ENCODE data around the gene TSPAN13.
A peak's percentile ranks its signal among the peaks of the same experiment; 100 is the strongest.

TSPAN13 gene

DNA sequence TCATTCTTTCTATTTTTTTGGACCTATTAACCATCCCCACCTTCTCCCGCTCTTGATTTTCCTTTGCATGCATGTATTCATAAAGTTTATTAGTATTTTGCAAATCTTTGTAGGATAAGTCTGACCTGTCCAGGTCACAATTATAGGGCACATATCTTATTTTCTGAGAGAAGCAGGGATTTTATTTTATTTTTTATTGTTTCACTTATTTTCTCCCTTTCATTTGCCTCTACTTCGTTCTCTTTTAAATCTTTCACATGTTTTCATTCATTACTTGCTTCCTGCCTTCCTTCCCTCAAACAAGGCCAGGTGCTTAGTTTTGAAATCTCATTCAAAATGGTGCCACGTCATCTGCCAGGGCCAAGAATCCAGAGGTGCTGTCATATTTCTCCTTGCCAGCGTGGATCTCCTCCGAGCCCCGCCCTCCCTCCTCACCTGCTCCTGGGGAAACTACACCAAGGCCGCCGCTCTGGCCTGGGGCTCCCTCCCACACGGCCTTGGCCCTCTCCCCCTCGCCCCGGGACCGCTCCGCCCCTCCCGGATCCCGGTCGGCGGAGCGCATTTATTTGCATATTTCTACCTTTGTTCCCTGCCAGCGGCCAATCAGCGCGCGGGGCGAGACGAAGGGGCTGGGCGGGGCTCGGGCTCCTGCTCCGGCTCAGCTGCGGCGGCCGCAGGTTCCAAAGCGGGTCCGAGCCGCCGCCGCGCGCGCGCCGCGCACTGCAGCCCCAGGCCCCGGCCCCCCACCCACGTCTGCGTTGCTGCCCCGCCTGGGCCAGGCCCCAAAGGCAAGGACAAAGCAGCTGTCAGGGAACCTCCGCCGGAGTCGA, at the start of gene TSPAN13:
TSPAN13 (plus strand) TSS at position 654 of the 830 bp plus-strand sequence. CDS start 213 bp downstream, outside the sequence.
- DNase-seq (ENCODE audit: low spot score) = peak; percentile 77

DNA sequence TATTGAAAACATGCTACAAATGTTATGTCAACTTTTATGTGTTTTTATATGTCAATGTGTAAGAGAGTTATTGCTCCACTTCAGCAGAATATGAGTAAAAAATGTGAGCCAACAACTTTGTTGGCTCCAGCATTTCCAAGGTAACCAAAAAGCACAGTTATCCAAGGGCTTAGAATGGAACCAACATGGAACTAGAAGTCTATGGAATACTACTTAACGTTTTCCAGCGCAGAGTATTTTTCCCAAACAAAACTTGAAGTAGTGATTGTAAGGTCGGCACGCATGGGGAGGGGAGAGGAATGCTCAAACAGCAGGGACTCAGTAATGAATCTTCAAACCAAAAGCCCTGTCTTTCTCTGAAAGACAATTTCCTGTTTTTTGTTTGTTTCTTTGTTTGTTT, 45.0 kb upstream of the TSPAN13 start:
- DNase-seq (ENCODE audit: low spot score) = no peak

DNA sequence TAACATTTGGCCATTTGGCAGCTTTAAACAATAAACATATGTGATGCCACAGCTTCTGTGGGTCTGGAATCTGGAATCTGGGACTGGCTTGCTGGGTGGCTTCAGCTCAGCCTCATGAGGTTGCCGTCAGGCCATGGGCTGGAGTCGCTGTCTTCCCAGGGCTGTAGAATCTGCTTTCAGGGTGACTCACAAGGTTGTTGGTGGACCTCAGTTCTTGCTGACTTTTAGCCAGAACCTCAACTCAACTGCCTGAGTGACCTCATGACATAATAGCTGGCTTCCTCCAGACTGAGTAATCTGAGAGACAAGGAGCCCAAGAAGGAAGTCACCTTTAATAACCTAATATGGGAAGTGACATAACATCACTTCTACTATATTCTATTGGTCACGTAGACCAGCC, 44.6 kb upstream of the TSPAN13 start:
- no peak for DNase-seq (ENCODE audit: low spot score)

DNA sequence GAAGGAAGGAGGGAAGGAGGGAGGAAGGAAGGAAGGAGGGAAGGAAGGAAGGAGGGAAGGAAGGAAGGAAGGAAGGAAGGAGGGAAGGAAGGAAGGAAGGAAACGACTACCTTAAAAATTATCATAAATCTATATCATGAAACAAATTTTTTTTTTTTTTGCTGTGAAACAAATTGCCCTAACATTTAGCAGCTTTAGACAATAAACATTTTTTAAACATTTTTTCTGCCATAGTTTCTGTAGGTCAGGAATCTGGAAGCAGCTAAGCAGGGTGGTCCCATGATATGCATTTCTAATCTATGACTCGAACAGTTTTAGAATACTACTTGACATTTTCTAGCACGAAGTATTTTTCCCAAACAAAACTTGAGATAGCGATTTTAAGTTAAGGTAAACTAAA, 42.9 kb upstream of the TSPAN13 start:
- DNase-seq (ENCODE audit: low spot score) = no peak

DNA sequence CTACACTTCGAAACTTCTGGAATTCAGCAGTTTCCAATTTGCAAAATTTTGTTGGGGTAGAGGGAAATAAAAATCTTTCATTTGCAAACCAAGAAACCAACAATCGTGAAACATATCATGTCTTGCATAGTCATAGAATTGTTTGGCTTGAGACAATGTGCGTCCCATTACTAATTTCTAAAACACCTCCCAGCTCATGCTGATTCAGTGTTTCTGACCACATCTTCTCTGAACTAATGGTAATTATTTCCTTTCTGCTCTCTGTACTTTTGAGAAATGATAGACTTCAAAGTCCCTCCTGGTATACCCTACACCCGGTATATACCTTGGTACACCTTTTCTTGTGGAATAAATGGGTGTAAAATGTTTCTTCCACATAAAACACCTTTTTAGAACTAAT, 41.8 kb upstream of the TSPAN13 start:
- no peak for DNase-seq (ENCODE audit: low spot score)

DNA sequence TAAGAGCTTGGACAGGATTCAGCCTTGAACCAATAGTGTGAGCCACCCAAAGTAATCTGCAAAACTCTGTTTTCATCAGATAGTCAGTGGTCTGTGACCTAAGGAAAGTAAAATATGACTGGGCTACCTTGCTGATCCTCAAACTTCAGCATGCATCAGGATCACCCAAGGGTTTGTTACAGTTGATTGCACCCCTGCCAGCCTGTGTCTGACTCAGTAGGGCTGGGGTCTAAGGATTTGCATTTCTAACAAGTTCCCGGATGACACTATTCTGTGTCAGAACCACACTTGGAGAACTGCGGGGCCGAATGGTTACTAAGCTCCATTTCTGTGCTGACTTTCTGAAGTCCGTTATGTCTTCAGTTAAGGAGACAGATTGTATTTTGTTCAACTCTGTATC, 40.6 kb upstream of the TSPAN13 start:
- no peak for DNase-seq (ENCODE audit: low spot score)

DNA sequence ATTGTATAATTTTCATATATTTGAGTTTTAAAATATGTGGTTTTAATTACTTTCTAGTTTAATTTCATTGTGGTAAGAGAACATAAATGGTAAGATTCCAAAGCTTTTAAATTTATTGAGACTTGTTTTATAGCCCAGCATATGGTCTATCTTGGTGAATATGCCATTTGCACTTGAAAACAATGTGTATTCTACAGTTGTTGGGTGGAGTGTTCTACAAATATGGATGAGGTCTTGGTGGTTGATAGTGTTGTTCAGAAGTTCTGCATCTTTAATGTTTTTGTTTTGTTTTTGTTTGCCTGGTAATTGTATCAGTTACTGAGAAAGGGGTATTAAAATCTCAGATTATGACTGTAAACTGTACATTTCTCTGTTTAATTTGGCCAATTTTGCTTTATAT, 37.6 kb upstream of the TSPAN13 start:
- DNase-seq (ENCODE audit: low spot score) = no peak

DNA sequence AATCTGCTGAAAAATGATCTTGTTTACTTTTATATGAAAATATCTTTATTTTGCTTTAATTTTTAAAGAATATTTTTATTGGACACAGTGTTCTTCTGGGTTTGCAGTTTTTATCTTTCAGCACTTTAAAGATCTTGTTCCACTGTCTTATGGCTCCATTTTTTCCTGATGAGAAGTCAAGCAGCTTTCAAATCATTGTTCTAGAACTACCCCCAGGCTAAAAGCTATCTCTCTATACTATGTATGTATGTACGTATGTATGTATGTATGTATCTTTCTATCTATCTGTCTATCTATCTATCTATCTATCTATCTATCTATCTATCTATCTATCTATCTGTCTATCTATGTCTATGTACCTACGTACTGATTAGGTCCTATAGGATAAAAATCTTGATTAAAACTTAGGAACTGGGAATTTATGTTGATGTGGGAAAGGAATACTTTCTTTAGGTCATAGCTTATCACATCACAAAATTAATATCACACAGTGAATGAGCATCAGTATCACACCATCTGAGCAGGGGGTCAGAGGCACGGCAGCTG, 35.4 kb upstream of the TSPAN13 start:
- no peak for DNase-seq (ENCODE audit: low spot score)

DNA sequence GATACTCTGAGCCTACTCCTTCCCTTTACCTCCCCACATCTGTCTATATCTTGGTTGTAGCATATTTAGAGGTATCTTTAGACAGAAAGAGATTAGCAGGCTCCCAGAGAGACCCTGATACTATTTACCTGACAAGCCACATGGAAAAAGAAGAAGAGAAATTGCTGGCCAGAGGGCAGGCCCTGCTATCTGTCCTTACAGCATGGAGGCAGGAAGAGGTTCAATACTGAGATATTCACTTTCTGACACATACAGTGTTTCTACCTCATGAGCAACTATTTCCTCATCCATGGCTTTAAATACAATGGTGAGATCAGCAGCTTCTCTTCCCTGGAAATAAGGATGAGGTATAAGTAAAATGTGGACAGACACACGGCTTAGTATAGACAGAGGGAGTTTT, 33.9 kb upstream of the TSPAN13 start:
- DNase-seq (ENCODE audit: low spot score) = no peak

DNA sequence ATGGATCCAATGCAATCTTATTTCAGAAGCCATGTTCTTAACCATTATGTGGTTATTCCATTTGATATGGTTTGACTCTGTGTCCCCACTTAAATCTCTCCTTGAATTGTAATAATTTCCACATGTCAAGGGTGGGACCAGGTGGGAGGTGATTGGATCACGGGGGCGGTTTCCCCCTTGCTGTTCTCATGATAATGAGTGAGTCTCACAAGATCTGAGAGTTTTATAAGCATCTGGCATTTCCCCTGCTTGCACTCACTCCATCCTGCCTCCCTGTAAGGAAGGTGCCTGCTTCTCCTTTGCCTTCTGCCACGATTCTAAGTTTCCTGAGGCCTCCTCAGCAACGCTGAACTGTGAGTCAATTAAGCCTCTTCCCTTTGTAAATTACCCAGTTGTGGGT, 32.0 kb upstream of the TSPAN13 start:
- DNase-seq (ENCODE audit: low spot score) = no peak

DNA sequence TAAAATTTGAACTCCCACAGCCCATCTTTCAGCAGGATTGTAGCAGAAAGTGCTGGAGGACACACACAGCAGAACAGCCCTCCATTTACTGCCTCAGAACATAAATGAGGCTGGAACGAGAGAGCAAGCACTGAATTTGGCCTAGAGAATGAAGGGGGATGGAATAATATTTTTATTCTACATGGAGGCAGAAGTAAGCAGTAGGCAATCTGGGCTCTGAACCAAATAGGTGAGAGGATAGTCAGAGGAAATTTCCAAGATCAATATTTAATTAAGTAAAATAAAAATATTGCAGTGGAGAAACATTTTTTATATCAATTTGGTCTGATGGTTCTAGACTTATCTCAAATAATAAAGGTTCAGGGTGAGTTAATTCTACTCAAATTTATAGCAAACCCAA, 29.2 kb upstream of the TSPAN13 start:
- DNase-seq (ENCODE audit: low spot score) = no peak

DNA sequence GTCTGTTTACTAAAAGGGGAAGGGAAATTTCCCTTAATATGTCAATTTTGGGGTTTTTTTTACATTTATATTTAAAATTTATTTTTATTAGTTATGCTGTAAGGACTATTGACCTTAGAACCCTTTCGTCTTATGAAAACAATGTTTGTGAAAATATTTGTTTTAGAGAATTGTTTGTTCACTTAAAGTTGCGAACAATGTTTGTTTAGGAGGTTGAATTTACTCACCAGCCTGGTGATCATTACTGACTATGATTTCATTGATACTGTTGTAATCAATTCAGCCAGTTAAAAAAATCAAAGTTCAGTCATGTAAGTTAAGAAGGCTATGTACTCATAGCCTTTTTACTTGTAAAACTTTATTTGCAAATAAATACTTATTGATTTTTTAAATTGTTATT, 27.4 kb upstream of the TSPAN13 start:
- DNase-seq (ENCODE audit: low spot score) = no peak

DNA sequence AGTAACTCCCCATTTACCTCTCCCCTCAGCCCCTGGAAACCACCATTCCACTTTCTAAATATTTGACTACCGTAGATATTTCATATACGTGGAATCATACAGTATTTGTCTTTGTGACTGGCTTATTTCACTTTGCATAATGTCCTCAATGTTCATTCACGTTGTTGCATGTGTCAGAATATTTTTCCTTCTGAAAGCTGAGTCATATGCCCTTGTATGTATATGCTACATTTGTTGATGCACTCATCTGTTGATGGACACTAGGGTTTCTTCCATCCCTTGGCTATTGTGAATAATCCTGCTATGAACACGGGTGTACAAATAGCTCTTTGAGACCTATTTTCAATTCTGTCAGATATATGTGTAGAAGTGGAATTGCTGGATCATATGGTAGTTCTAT, 25.8 kb upstream of the TSPAN13 start:
- DNase-seq (ENCODE audit: low spot score) = no peak

DNA sequence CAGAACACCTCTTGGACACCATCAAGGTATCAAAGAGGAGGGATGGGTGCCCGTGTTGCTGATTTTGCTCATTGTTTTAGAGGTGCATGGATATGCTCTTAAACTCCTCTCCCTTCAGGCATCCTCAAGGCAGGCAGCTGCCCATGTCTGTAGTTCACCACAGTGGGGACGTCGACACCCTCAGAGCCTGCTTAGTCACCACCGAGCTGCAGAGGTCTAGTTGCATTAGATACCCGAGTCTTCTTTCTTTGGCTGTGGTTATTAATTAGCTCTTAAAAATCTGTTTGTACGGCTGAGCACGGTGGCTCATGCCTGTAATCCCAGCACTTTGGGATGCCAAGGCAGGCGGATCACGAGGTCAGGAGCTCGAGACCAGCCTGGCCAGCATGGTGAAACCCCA, 24.7 kb upstream of the TSPAN13 start:
- no peak for DNase-seq (ENCODE audit: low spot score)

DNA sequence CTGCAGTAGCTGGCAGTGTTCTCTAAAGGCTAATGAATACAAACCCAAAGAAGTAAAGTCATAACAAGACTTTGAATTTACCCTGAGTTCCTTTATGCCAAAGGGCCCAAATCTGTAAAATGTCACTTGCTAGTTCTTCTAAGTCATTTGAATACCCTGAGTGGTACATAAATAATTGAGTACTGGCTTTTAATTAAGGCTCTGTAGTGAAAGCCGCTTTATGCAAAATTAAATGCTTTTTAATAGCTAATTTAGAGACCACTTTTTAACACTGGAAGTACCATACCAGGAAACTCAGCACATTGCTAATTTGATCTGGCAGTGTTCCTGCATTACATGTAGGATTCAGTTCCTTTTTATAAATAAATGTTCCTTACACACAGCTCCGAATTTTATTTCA, 24.0 kb upstream of the TSPAN13 start:
- DNase-seq (ENCODE audit: low spot score) = no peak

DNA sequence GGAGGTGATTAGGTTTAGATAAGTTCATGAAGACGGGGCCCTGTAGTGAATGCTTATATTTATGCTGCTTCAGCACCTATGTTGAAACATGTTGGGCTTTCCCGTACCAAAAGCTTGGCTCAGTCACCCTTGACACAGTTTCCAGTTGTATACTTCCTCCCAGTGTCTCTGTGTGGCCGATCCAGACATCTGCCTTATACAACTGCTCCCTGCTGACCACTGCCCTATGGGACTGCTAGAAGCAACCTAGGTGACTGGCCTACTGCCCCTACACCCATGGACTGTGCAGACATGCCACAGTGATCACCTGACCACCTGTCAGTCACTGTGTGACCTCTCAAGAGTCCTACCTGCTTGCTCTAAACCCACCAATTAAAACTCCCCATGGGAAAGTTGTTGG, 22.6 kb upstream of the TSPAN13 start:
- DNase-seq (ENCODE audit: low spot score) = no peak

DNA sequence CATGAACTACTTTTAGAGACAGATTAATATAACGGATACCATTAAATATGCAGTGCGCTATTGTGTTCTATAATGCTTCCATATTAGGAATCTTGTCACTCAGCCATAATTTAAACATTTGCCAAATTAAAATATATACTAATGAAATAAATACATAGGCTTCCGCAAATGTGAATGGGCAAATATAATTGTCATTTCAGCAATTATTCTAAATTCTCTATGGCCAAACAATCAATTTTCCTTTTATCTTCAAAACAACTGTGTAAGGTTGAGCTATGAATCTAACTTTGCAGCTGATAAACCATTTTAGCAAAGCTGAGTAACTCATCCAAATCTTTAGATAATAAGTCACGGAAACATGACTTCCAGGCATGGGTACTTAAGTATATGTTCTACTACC, 20.7 kb upstream of the TSPAN13 start:
- no peak for DNase-seq (ENCODE audit: low spot score)

DNA sequence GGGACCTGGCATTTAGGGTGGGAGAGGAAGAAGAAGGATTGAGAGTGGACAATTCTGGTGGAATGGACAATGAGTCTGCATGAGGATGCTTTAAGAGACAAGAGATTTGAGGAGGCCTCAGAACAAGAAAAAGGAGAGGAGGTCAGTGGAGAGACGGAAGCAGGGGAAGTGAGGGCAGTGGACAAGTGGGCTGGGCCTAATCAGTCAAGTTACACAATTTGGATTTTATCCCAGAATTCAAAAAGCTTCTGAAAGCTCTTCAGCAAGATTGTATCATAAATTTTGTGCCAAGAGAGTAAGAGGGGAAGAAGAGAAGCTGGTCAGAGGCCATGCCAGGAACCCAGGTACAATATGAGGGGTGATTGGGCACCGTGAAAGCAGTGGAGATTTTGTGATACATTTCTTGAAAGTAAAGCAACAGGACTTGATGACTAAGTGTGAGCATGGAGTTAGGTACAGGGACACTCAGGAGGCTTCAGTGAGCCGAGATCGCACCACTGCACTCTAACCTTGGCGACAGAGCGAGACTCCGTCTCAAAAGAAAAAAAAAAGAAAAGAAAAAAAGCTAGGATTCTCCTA, 19.3 kb upstream of the TSPAN13 start:
- DNase-seq (ENCODE audit: low spot score) = no peak

DNA sequence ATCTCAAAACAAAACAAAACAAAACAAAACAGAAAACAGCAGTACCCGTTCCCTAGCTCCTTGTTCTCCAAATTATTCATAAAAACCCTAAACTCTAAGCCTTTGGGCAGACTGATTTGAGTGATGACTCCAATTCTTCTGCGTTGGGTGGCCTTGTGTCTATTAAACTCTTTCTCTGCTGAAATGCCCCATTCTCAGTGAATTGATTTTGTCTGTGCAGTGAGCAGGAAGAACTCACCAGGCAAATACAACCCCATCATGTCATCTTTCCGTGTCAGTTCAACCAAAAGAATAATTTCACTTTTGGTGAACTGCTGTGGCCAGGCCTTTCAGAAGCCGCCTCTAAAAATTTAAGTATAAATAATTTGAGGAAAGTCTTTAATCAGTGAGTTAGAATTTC, 18.5 kb upstream of the TSPAN13 start:
- no peak for DNase-seq (ENCODE audit: low spot score)

DNA sequence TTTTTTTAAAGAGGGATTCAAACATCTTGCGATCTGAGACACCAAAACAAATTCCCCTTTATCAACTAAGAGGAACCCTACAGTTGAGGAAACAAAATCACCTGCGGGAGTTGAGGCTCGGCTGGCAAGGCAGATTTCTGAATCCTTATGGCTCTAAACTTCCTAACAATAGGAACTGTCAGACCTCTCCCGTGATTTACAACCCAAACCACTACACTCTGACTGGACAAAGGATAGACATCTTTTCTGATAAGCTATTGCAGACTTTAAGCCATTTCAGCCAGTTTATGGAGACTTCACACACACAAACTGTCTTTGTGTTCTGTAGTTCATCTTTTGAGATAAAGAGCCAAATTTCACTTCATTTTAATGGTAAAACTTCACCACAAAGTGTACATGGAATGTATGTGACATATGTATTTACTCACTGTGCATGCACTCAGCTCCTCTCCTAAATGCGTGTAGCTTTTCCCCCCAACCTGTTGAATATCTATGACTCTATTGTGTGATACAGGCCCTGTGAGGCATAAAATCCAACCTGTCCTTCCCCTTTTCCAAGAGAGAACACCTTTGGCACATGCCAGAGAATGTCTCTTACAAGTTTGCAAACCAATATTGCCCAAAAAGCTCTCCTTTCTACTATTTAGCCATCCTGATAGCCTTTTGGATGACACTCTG, 15.4 kb upstream of the TSPAN13 start:
- no peak for DNase-seq (ENCODE audit: low spot score)

DNA sequence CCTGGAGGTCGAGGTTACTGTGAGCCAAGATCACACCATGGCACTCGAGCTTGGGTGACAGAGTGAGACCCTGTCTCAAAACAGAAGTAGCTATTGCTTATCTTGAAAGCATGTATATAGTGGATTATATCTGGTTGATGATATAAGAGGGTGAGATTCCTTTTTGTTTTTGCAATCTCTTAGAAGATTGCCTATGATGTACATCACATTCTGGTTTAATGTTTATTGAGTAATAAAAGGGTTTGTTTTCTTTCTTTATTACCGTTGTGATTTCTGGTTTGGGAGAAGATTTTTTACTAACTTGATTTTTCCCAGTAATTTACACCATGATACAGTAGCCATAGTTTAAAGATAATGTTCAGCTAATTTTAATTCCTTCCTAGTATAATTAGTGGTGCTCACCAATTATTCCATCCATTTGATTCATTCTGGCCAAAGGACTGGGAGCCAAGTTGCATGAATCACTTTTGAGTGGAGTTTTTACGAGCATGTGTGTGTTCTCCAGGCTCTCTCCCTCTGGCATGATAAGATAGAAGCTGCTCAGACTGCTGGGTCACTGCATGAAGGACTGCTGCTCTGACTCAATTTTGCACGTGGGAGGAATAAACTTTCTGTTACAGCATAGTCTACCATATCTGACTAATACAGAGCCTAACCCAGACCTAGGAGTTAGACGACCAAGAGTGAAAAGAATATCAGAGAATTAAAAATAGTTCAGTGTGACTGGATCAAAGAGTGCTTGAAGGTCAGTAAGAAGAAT, 13.5 kb upstream of the TSPAN13 start:
- DNase-seq (ENCODE audit: low spot score) = peak; percentile 76

DNA sequence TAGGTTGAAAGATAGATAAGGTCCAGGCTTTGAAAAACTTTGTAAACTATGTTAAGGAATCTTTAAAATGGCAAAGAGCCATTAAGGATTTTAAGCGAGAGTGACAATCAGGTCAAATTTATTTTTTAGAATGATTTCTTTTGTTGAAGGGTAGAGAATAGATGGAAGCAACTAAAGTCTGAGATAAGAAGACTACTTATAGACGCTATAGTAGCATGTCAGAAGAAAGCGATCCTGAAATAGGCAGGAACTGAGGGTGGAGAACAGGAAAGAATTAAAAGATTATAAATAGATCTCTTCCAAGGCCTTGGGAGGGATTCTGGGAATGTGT, 13.0 kb upstream of the TSPAN13 start:
- no peak for DNase-seq (ENCODE audit: low spot score)

DNA sequence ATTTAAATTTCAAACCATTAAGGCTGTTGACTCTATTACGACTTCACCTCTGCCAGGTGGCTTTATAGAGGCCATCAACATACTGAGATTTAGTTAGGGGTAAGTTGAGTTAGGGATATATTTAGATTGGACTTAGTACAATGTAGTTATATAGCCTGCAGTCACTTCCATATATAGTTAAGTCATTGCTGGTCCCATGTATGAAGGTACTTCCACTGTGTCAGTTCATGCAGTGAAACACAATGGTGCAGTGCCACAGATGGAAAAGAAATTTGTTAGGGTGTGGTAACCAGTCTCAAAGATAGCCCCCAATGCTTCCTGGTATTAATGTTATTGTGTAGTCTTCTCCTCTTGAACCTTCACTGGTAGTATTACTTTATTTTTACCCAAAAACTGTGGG, 12.6 kb upstream of the TSPAN13 start:
- DNase-seq (ENCODE audit: low spot score) = no peak

Data from hematopoietic multipotent progenitor cell treated with erythropoietin and hydrocortisone succinate and interleukin-3 and kit ligand, for 17 days (in vitro differentiated cells).